Transverse colon (tissue), 4 donors: ENCODE data around the gene MCM3.

Experiments used
- CTCF ChIP-seq, 5 experiments: fragments of 200-600 bp in 3 of 5; fragments of 450-650 bp in 2 of 5; sonication (generic) in 3 of 5; IDR thresholded peaks; 1 replicate in 2 of 5; 2 replicates in 3 of 5; pipeline ENCODE4 v1.5.1; 2016 to 2017; ENCODE audit warnings: antibody characterized with exemption in 5 of 5, inconsistent platforms in 3 of 5, mild to moderate bottlenecking in 2 of 5, moderate library complexity in 1 of 5
- EP300 ChIP-seq: sonication (generic); formaldehyde crosslinking; IDR thresholded peaks from one replicate; pipeline ENCODE4 v1.6.1; 2017; ENCODE audit warnings: antibody characterized with exemption, low read depth
- POLR2A ChIP-seq: fragments of 450-650 bp; IDR thresholded peaks from one replicate; pipeline ENCODE4 v1.6.1; 2016; ENCODE audit warnings: antibody characterized with exemption, mild to moderate bottlenecking, moderate library complexity
- POLR2AphosphoS5 ChIP-seq, 3 donors: sonication (generic); formaldehyde crosslinking; IDR thresholded peaks; one replicate each; pipeline ENCODE4 v1.6.1; 2016; ENCODE audit warnings: antibody characterized with exemption in 3 of 3

- TF ChIP-seq CTCF (IDR thresholded peaks at IDR 0.05) (no peak), POLR2A (no peak), POLR2AphosphoS5 (IDR thresholded peaks at IDR 0.05) (no peak), EP300 (no peak)
These were observed 4.3 kb upstream of the MCM3 start for GRCh38 chr6:52288841-52289240.
